ENCODE data around the gene BCKDHA.

GRCh38 chr19:41376241-41376997 lies 21.2 kb upstream of the BCKDHA start, which contains the start of gene TMEM91:
- TF ChIP-seq EZH2 (IDR thresholded peaks at IDR 0.05; ENCODE audit: insufficient read depth, poor library complexity, severe bottlenecking): no peak
- no peak for TF ChIP-seq EZH2phosphoT487 (IDR thresholded peaks at IDR 0.05; ENCODE audit: insufficient read depth, low read depth)
